SK-N-SH (cell line): ENCODE results near the gene RPL5. TPM values are rescaled to one million over a fixed set of nuclear protein-coding genes. Genes with fewer than 3 reads are reported as not detected.

Source experiments
- CTCF ChIA-PET: fragments of 300-600, 350-600 bp; formaldehyde crosslinking; extraction: SDS; loops from one replicate; lab custom pipeline; 2021; lab: Yijun Ruan, JAX
- POLR2A ChIA-PET: fragments of 350-600 bp; sonication (Branson Sonifier 250); formaldehyde crosslinking; extraction: SDS; loops from one replicate; lab custom pipeline; 2020; ENCODE audit warnings: antibody characterized with exemption, inconsistent platforms; lab: Yijun Ruan, JAX
- DNase-seq: peaks from one replicate; pipeline ENCODE4 v3.0.0; 2012
- H2AFZ ChIP-seq: fragments of 200-600 bp; sonication (generic); 2 replicates; pipeline ENCODE4 v1.8.1; 2016; ENCODE audit warnings: antibody characterized with exemption, mild to moderate bottlenecking, low read depth
- H3F3A ChIP-seq: fragments of 200-600 bp; sonication (generic); replicated peaks from 2 replicates; pipeline ENCODE3; 2016; ENCODE audit warnings: antibody characterized with exemption, mild to moderate bottlenecking; ENCODE audit not compliant: insufficient read depth
- H3K27ac ChIP-seq, 2 experiments: fragments of 200-500 bp in 1 of 2; fragments of 200-600 bp in 1 of 2; sonication (Bioruptor generic) in 1 of 2; sonication (generic), shearing (Covaris generic) in 1 of 2; 2 replicates each; pipeline versions ENCODE4 v1.5.1 to v1.6.1; 2014 to 2016; ENCODE audit warnings: low read depth in 2 of 2, inconsistent platforms in 1 of 2, low read length in 1 of 2, mild to moderate bottlenecking in 1 of 2, mixed read lengths in 1 of 2
- H3K27me3 ChIP-seq: fragments of 200-600 bp; sonication (generic), shearing (Covaris generic); 2 replicates; pipeline ENCODE4 v1.6.1; 2016; ENCODE audit warnings: mixed run types; ENCODE audit not compliant: insufficient read depth
- H3K36me3 ChIP-seq, 2 experiments: fragments of 200-500 bp in 1 of 2; fragments of 200-600 bp in 1 of 2; sonication (Bioruptor generic) in 1 of 2; sonication (generic) in 1 of 2; replicated peaks in 1 of 2; 2 replicates each; pipeline versions ENCODE3 to v1.5.1; 2014 to 2016; ENCODE audit warnings: low read length in 1 of 2, mild to moderate bottlenecking in 1 of 2; ENCODE audit not compliant: insufficient read depth in 2 of 2, control insufficient read depth in 1 of 2
- H3K4me1 ChIP-seq, 2 experiments: fragments of 200-500 bp in 1 of 2; fragments of 200-600 bp in 1 of 2; sonication (Bioruptor generic) in 1 of 2; sonication (generic), shearing (Covaris generic) in 1 of 2; 2 replicates each; pipeline versions ENCODE4 v1.5.1 to v1.6.1; 2014 to 2016; ENCODE audit warnings: low read depth in 1 of 2, low read length in 1 of 2, mixed run types in 1 of 2; ENCODE audit not compliant: insufficient read depth in 2 of 2, control insufficient read depth in 1 of 2
- H3K4me2 ChIP-seq: fragments of 200-600 bp; sonication (generic), shearing (Covaris generic); 2 replicates; pipeline ENCODE4 v1.6.1; 2017; ENCODE audit warnings: mixed run types
- H3K4me3 ChIP-seq, 2 experiments: fragments of 200-500 bp in 1 of 2; fragments of 200-600 bp in 1 of 2; sonication (Bioruptor generic) in 1 of 2; sonication (generic), shearing (Covaris generic) in 1 of 2; 2 replicates each; pipeline versions ENCODE4 v1.5.1 to v1.8.1; 2014 to 2016; ENCODE audit warnings: low read depth in 2 of 2, inconsistent platforms in 1 of 2, low read length in 1 of 2, mild to moderate bottlenecking in 1 of 2, mixed read lengths in 1 of 2, moderate library complexity in 1 of 2
- H3K79me2 ChIP-seq: fragments of 200-600 bp; sonication (generic); 2 replicates; pipeline ENCODE4 v1.8.1; 2017; ENCODE audit warnings: mild to moderate bottlenecking; ENCODE audit not compliant: insufficient read depth
- H3K9ac ChIP-seq: fragments of 200-600 bp; sonication (generic); 2 replicates; pipeline ENCODE4 v1.6.1; 2017; ENCODE audit warnings: mixed run types
- H3K9me2 ChIP-seq: fragments of 200-600 bp; sonication (generic); 2 replicates; pipeline ENCODE4 v1.6.1; 2017; ENCODE audit warnings: mixed run types
- H3K9me3 ChIP-seq: fragments of 200-600 bp; sonication (generic); 2 replicates; pipeline ENCODE4 v1.6.1; 2017; ENCODE audit warnings: mixed run types, mild to moderate bottlenecking, moderate library complexity
- H4K20me1 ChIP-seq: fragments of 200-600 bp; sonication (generic); 2 replicates; pipeline ENCODE4 v1.6.1; 2017; ENCODE audit warnings: mild to moderate bottlenecking, mixed run types; ENCODE audit not compliant: insufficient read depth
- CHD2 ChIP-seq: fragments of 150-350 bp; IDR thresholded peaks from 2 replicates; pipeline ENCODE4 v1.6.1; 2018; ENCODE audit warnings: low read length; ENCODE audit not compliant: partially characterized antibody
- EP300 ChIP-seq, 2 experiments: IDR thresholded peaks; 2 replicates each; pipeline versions ENCODE4 v1.4.0 to v1.6.1; 2012; ENCODE audit warnings: borderline replicate concordance in 1 of 2, low read depth in 1 of 2, low read length in 1 of 2
- EZH2phosphoT487 ChIP-seq: fragments of 200-600 bp; sonication (generic); IDR thresholded peaks from 2 replicates; pipeline ENCODE4 v1.6.1; 2017; ENCODE audit warnings: low read depth, mixed run types, mild to moderate bottlenecking, antibody characterized with exemption, moderate library complexity, borderline replicate concordance
- GATA2 ChIP-seq: sonication (generic); formaldehyde crosslinking; IDR thresholded peaks from 2 replicates; pipeline ENCODE4 v1.5.0; 2020; ENCODE audit warnings: mild to moderate bottlenecking, missing genetic modification reagents
- JUND ChIP-seq: IDR thresholded peaks from 2 replicates; pipeline ENCODE4 v1.4.0; 2012
- MEF2A ChIP-seq: IDR thresholded peaks from 2 replicates; pipeline ENCODE4 v1.4.0; 2012; ENCODE audit warnings: low read depth, borderline replicate concordance
- MXI1 ChIP-seq: IDR thresholded peaks from 2 replicates; pipeline ENCODE4 v1.6.1; 2012; ENCODE audit warnings: mild to moderate bottlenecking, low read depth, low read length, improper control_type of control experiment
- NRF1 ChIP-seq: IDR thresholded peaks from 2 replicates; pipeline ENCODE4 v1.6.1; 2012; ENCODE audit warnings: low read depth, mild to moderate bottlenecking, low read length
- POLR2AphosphoS5 ChIP-seq: IDR thresholded peaks from 2 replicates; pipeline ENCODE4 v1.6.1; 2012; ENCODE audit warnings: low read depth, low read length
- RCOR1 ChIP-seq: fragments of 150-350 bp; IDR thresholded peaks from 2 replicates; pipeline ENCODE4 v1.6.1; 2017; ENCODE audit warnings: antibody characterized with exemption, low read length
- RXRA ChIP-seq: IDR thresholded peaks from 2 replicates; pipeline ENCODE4 v1.4.0; 2012; ENCODE audit warnings: low read depth, mild to moderate bottlenecking, borderline replicate concordance
- SMC3 ChIP-seq: IDR thresholded peaks from 2 replicates; pipeline ENCODE4 v1.6.1; 2012; ENCODE audit warnings: low read depth, low read length, improper control_type of control experiment
- TAF1 ChIP-seq: IDR thresholded peaks from 2 replicates; pipeline ENCODE4 v1.6.1; 2012; ENCODE audit warnings: low read depth, mild to moderate bottlenecking, low read length, moderate library complexity, borderline replicate concordance
- TCF12 ChIP-seq: IDR thresholded peaks from 2 replicates; pipeline ENCODE4 v1.4.0; 2012
- TEAD4 ChIP-seq: IDR thresholded peaks from 2 replicates; pipeline ENCODE4 v1.4.0; 2012; ENCODE audit warnings: mild to moderate bottlenecking, borderline replicate concordance; ENCODE audit not compliant: insufficient read depth
- WGBS: methylation state at CpG from one replicate; pipeline ENCODE4 v1.1.6; 2017; ENCODE audit warnings: low lambda C conversion rate; 5-methylcytosine and 5-hydroxymethylcytosine counted together
- polyA plus RNA-seq, 3 experiments: library from polyadenylated mRNA; depleted of rRNA; stranded (reverse); fragments of >200 nt; gene quantifications; 2 replicates each; pipeline ENCODE4 v1.2.3, GENCODE V29; 2012
- TF ChIP-seq, protein P1 (sequence below): IDR thresholded peaks from 2 replicates; pipeline ENCODE4 v1.6.1; 2012; ENCODE audit warnings: mild to moderate bottlenecking, low read depth, low read length, moderate library complexity
- TF ChIP-seq, protein P2 (sequence below): IDR thresholded peaks from 2 replicates; pipeline ENCODE4 v1.4.0; 2012; ENCODE audit warnings: low read depth, borderline replicate concordance
- TF ChIP-seq, protein P3 (sequence below): fragments of 150-350 bp; IDR thresholded peaks from 2 replicates; pipeline ENCODE4 v1.6.1; 2016; ENCODE audit warnings: mild to moderate bottlenecking, low read depth, low read length

The RPL5 gene
- polyA plus RNA-seq, 1 of the 3 experiments (the other 2 are of a cell fraction), result 1,489 TPM

DNA sequence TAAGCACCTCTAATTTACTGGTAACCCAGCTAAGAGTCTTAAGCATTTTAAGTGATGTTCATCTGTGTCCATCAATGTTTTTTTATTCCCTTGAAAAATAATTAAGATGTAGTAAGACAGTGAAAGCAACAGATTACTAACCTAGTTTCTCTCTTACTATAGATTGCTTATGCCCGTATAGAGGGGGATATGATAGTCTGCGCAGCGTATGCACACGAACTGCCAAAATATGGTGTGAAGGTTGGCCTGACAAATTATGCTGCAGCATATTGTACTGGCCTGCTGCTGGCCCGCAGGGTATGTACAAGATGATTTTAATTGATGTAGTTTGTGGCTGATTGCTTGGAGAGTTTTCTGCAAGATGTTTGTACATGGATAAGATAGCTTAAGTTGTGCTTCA lies 2.8 kb downstream of the RPL5 start:
- peaks cover 45% of the 10 kb centered on the region for H3F3A ChIP-seq
- POLR2A ChIA-PET, result no interaction called here
- no peaks in the 10 kb centered on the region for H3K9me3 ChIP-seq
- DNase-seq, result no peak
- peaks cover 78% of the 10 kb centered on the region for H3K79me2 ChIP-seq
- peaks cover 72% of the 10 kb centered on the region for H4K20me1 ChIP-seq
- H3K9me2 ChIP-seq, result no peaks in the 10 kb centered on the region
- CTCF ChIA-PET, result interaction anchor here (1.0 to 3.7 kb wide), 3 partner anchors 16 to 159 kb away, joined by 5 to 10 read pairs (median 5); no protein-coding TSS in a partner anchor
- H3K36me3 ChIP-seq, result peaks cover 63 to 71% of the 10 kb centered on the region in 2 experiments
- peaks cover 20 to 39% of the 10 kb centered on the region in 2 experiments; a peak in 3 of 4 replicates for H3K4me1 ChIP-seq
- WGBS, result 75% methylated on average over 5 of the region's 5 CpGs
- TF ChIP-seq EZH2phosphoT487 (no peak), TEAD4 (no peak), TCF12 (no peak), EP300 (IDR thresholded peaks at IDR 0.05; ENCODE audit: borderline replicate concordance in 1 of 2, low read depth in 1 of 2, low read length in 1 of 2) (no peak), CHD2 (no peak), MXI1 (no peak), NRF1 (no peak), RXRA (no peak), POLR2AphosphoS5 (no peak), RCOR1 (no peak), SMC3 (no peak), JUND (no peak), TAF1 (no peak), MEF2A (no peak), GATA2 (CRISPR knock-in tag) (no peak)
- TF ChIP-seq, protein P1, sequence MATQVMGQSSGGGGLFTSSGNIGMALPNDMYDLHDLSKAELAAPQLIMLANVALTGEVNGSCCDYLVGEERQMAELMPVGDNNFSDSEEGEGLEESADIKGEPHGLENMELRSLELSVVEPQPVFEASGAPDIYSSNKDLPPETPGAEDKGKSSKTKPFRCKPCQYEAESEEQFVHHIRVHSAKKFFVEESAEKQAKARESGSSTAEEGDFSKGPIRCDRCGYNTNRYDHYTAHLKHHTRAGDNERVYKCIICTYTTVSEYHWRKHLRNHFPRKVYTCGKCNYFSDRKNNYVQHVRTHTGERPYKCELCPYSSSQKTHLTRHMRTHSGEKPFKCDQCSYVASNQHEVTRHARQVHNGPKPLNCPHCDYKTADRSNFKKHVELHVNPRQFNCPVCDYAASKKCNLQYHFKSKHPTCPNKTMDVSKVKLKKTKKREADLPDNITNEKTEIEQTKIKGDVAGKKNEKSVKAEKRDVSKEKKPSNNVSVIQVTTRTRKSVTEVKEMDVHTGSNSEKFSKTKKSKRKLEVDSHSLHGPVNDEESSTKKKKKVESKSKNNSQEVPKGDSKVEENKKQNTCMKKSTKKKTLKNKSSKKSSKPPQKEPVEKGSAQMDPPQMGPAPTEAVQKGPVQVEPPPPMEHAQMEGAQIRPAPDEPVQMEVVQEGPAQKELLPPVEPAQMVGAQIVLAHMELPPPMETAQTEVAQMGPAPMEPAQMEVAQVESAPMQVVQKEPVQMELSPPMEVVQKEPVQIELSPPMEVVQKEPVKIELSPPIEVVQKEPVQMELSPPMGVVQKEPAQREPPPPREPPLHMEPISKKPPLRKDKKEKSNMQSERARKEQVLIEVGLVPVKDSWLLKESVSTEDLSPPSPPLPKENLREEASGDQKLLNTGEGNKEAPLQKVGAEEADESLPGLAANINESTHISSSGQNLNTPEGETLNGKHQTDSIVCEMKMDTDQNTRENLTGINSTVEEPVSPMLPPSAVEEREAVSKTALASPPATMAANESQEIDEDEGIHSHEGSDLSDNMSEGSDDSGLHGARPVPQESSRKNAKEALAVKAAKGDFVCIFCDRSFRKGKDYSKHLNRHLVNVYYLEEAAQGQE, result no peak
- TF ChIP-seq, protein P2, sequence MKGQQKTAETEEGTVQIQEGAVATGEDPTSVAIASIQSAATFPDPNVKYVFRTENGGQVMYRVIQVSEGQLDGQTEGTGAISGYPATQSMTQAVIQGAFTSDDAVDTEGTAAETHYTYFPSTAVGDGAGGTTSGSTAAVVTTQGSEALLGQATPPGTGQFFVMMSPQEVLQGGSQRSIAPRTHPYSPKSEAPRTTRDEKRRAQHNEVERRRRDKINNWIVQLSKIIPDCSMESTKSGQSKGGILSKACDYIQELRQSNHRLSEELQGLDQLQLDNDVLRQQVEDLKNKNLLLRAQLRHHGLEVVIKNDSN, result no peak
- TF ChIP-seq, protein P3, sequence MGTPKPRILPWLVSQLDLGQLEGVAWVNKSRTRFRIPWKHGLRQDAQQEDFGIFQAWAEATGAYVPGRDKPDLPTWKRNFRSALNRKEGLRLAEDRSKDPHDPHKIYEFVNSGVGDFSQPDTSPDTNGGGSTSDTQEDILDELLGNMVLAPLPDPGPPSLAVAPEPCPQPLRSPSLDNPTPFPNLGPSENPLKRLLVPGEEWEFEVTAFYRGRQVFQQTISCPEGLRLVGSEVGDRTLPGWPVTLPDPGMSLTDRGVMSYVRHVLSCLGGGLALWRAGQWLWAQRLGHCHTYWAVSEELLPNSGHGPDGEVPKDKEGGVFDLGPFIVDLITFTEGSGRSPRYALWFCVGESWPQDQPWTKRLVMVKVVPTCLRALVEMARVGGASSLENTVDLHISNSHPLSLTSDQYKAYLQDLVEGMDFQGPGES, result no peak
- H3K4me3 ChIP-seq, result peak overlapping the region in 1 of 2 experiments; percentile 99; a peak in 1 of 4 replicates
- no peak overlapping the region for H2AFZ ChIP-seq
- peak overlapping the region; percentile 86 for H3K4me2 ChIP-seq
- no peak overlapping the region for H3K27ac ChIP-seq
- no peaks in the 10 kb centered on the region for H3K27me3 ChIP-seq
- peak overlapping the region; percentile 93; the same call in 1 of the 2 replicates for H3K9ac ChIP-seq
